GM06990 (cell line): Measurements from ENCODE around the gene FBXO17.

Source experiments
- DNase-seq: peaks from one replicate; pipeline ENCODE4 v3.0.0-alpha.2; 2011; ENCODE audit not compliant: insufficient read length; ENCODE audit errors: extremely low read depth
- H3K27me3 ChIP-seq: replicated peaks from 2 replicates; pipeline ENCODE4 v1.6.0; 2011; ENCODE audit warnings: low read length; ENCODE audit not compliant: control insufficient read depth, insufficient read depth
- H3K36me3 ChIP-seq: 2 replicates; pipeline ENCODE4 v1.5.1; 2011; ENCODE audit warnings: low read length; ENCODE audit not compliant: control insufficient read depth, insufficient read depth
- H3K4me3 ChIP-seq: replicated peaks from 2 replicates; pipeline ENCODE4 v1.5.1; 2011; ENCODE audit warnings: low read depth, mild to moderate bottlenecking, control low read depth, low read length
- TF ChIP-seq, protein P1 (sequence below): IDR thresholded peaks from 2 replicates; pipeline ENCODE4 v1.5.1; 2011; ENCODE audit warnings: low read length, control low read depth, mild to moderate bottlenecking, inconsistent platforms; ENCODE audit not compliant: insufficient read depth, poor library complexity, severe bottlenecking

The FBXO17 gene

DNA sequence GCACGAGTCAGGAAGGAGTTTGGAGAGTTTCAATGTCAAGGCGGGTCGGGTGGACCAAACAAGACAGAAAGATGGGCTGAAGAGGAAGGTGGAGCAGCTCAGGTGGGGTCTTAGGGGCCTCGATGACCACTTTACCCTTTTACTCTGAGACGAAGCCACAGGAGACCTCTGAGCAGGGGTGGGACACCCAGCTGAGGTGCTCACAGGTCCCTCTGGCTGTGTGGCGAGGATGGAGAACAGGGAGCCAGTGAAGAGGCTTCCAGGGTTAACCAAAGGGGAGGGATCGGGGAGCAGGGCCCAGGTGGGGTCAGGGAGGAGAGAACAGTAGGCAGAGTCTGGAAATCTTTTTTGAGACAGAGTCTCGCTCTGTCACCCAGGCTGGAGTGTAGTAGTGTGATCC lies 61.6 kb downstream of the FBXO17 start:
- TF ChIP-seq, protein P1, sequence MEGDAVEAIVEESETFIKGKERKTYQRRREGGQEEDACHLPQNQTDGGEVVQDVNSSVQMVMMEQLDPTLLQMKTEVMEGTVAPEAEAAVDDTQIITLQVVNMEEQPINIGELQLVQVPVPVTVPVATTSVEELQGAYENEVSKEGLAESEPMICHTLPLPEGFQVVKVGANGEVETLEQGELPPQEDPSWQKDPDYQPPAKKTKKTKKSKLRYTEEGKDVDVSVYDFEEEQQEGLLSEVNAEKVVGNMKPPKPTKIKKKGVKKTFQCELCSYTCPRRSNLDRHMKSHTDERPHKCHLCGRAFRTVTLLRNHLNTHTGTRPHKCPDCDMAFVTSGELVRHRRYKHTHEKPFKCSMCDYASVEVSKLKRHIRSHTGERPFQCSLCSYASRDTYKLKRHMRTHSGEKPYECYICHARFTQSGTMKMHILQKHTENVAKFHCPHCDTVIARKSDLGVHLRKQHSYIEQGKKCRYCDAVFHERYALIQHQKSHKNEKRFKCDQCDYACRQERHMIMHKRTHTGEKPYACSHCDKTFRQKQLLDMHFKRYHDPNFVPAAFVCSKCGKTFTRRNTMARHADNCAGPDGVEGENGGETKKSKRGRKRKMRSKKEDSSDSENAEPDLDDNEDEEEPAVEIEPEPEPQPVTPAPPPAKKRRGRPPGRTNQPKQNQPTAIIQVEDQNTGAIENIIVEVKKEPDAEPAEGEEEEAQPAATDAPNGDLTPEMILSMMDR: no peak
- Histone ChIP-seq H3K27me3 (no peaks in the 10 kb centered on the region), H3K36me3 (peaks cover 4% of the 10 kb centered on the region), H3K4me3 (no peak overlapping the region)
- DNase-seq: no peak

- no peak overlapping the region for H3K4me3 ChIP-seq
- TF ChIP-seq, protein P1: no peak
- peaks cover 4% of the 10 kb centered on the region for H3K36me3 ChIP-seq
- no peaks in the 10 kb centered on the region for H3K27me3 ChIP-seq
- no peak for DNase-seq
These were observed 62.7 kb downstream of the FBXO17 start for GRCh38 chr19:38912600-38913514.

GRCh38 chr19:38911388-38912001 lies 64.0 kb downstream of the FBXO17 start:
- H3K36me3 ChIP-seq: peaks cover 11% of the 10 kb centered on the region
- TF ChIP-seq, protein P1: no peak
- no peak for DNase-seq
- H3K4me3 ChIP-seq: no peak overlapping the region
- no peaks in the 10 kb centered on the region for H3K27me3 ChIP-seq

DNA sequence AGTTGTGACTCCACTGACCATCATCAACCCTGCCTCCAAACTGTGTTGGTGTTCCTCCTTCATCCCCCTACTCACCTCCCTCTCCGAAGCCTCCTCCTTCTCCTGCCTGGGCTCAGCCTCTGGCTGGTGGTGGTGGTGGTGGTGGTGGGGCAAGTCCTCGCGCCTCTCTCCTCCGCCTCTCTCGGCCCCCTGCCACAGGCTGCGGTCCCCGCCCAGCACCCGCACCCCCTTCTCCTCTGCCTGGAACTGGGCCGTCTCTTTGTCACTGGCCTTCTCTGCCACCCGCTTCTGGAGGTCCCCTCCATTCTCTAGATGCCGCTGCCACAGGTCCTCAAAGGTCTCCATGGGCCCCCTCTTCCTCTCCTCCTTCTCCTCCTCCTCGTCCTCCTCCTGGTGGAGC lies 65.1 kb downstream of the FBXO17 start:
- Histone ChIP-seq H3K4me3 (no peak overlapping the region), H3K27me3 (no peaks in the 10 kb centered on the region), H3K36me3 (peaks cover 10% of the 10 kb centered on the region)
- DNase-seq: no peak
- TF ChIP-seq, protein P1: no peak

DNA sequence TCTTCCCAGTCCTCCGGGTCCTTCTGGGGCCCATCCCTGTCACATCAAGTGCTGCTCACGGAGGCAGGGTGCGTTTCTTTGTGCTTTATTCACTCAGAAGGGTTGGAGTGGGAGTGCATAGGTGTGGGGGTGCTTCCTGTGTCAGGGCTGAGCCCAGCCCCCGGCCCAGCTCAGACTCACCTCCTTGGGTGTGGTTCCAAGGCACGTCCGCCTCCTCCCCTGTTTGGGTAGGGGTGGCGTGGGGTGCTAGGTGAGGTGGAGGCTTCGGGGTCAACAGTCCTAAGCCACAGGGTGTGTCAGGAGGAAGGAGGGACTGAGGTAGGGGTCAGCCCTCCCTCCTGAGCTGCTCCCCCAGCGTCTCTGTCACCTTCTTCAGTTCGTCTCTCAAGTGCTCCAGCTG lies 66.6 kb downstream of the FBXO17 start:
- no peak for DNase-seq
- Histone ChIP-seq H3K36me3 (peaks cover 9% of the 10 kb centered on the region), H3K27me3 (no peaks in the 10 kb centered on the region), H3K4me3 (no peak overlapping the region)
- TF ChIP-seq, protein P1: no peak
